ENCODE measurements around the gene CNTNAP3B. TPM values are rescaled to one million over a fixed set of nuclear protein-coding genes. Genes with fewer than 3 reads are reported as not detected.

The CNTNAP3B gene
- 2.6 and 8.2 TPM in 2 replicates for total RNA-seq

DNA sequence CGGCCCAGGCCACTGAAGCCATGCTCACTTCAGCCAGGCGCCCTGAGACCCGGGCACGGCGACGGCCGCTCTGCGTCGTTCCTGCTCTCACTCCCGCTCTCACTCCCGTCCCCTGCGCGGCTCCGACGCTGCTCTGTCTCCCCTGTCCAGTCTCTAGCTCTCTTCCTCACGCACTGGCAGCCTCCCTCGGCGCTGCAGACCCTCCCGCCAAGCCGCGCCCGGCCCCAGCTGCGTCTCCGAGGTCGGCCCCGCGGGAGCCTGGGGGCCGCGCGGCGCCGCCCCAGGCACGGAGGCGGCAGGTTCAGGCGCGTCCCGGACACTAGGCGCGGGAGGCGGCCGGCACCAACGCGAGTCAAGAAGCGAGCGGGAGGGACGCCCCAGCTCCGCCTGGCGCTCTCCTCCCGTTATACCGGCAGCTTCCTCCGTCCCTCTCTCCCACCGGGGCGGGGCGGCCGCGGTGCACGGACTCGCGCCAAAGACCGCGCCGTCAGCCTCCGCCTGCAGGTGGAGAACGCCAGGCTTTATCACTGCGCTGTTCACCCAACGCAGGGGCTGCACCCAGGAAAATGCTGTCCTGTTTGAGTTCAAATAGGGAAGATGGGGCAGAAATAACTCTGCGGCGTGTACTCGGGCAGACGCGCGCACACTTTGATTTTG lies at the start of gene CNTNAP3B:
Gene CNTNAP3B, minus strand, starts transcription at position 354 of the 657 bp plus-strand sequence. Its CDS starts 332 bp downstream, at position 22.

Other genes with a start within 250 kb of the CNTNAP3B start
- not detected in 2 replicates for gene SPATA31A6, start 54.2 kb upstream of the CNTNAP3B start, total RNA-seq

Measured in myometrial cell (primary cell).